Measurements from ENCODE around the gene MTCL3.

GRCh38 chr6:127463056-127463455 lies 56.1 kb downstream of the MTCL3 start:
- TF ChIP-seq POLR2AphosphoS5 (IDR thresholded peaks at IDR 0.05) (no peak), POLR2A (IDR thresholded peaks at IDR 0.05) (no peak)

Data from spleen (tissue), 3 donors.